DND-41 (cell line): ENCODE data around the gene TBC1D1.

Source experiments
- ATAC-seq: fragments of 200-7000 bp; cut with Tn5 transposase; 3 replicates; pipeline ENCODE4 v1.9.1; 2021; ENCODE audit warnings: low read depth; ENCODE audit not compliant: insufficient read depth
- DNase-seq: peaks from one replicate; pipeline ENCODE4 v3.0.0-alpha.2; 2020
- H2AFZ ChIP-seq: 2 replicates; pipeline ENCODE4 v1.6.0; 2012; ENCODE audit warnings: low read depth, low read length
- H3K27ac ChIP-seq: 2 replicates; pipeline ENCODE4 v1.5.1; 2012; ENCODE audit warnings: low read length, inconsistent platforms
- H3K27me3 ChIP-seq: fragments of 200-600 bp; sonication (generic); 2 replicates; pipeline ENCODE4 v1.6.0; 2012; ENCODE audit warnings: low read length, mild to moderate bottlenecking, inconsistent platforms; ENCODE audit not compliant: insufficient read depth, poor library complexity
- H3K36me3 ChIP-seq: 2 replicates; pipeline ENCODE4 v1.5.1; 2012; ENCODE audit warnings: low read length, inconsistent platforms; ENCODE audit not compliant: insufficient read depth
- H3K4me1 ChIP-seq: 2 replicates; pipeline ENCODE4 v1.5.1; 2012; ENCODE audit warnings: mild to moderate bottlenecking, low read length; ENCODE audit not compliant: insufficient read depth
- H3K4me2 ChIP-seq: 2 replicates; pipeline ENCODE4 v1.6.0; 2012; ENCODE audit warnings: mild to moderate bottlenecking, moderate library complexity, low read length, inconsistent platforms; ENCODE audit not compliant: insufficient read depth
- H3K4me3 ChIP-seq, 2 experiments: fragments of 200-600 bp in 1 of 2; shearing (Covaris generic) in 1 of 2; 2 replicates each; pipeline ENCODE4 v1.5.1; 2012 to 2016; ENCODE audit warnings: inconsistent platforms in 2 of 2, low read length in 2 of 2, mild to moderate bottlenecking in 2 of 2, low read depth in 1 of 2, moderate library complexity in 1 of 2
- H3K79me2 ChIP-seq: 2 replicates; pipeline ENCODE4 v1.6.0; 2012; ENCODE audit warnings: low read length, inconsistent platforms; ENCODE audit not compliant: insufficient read depth
- H3K9ac ChIP-seq: 2 replicates; pipeline ENCODE4 v1.6.0; 2012; ENCODE audit warnings: low read depth, mild to moderate bottlenecking, inconsistent platforms, low read length, moderate library complexity
- H3K9me3 ChIP-seq: 2 replicates; pipeline ENCODE4 v1.5.1; 2012; ENCODE audit warnings: low read length, moderate library complexity, mild to moderate bottlenecking, inconsistent platforms; ENCODE audit not compliant: insufficient read depth, severe bottlenecking
- H4K20me1 ChIP-seq: 2 replicates; pipeline ENCODE4 v1.6.0; 2012; ENCODE audit warnings: low read length; ENCODE audit not compliant: insufficient read depth
- CTCF ChIP-seq: IDR thresholded peaks from 2 replicates; pipeline ENCODE4 v1.5.1; 2012; ENCODE audit warnings: borderline replicate concordance, low read length, moderate library complexity, mild to moderate bottlenecking; ENCODE audit not compliant: poor library complexity, severe bottlenecking; ENCODE audit errors: extremely low read depth
- EZH2 ChIP-seq: IDR thresholded peaks from 3 replicates; pipeline ENCODE4 v1.6.1; 2012; ENCODE audit warnings: borderline replicate concordance, low read depth, mild to moderate bottlenecking, moderate library complexity, low read length, inconsistent platforms; ENCODE audit not compliant: severe bottlenecking

The TBC1D1 gene

GRCh38 chr4:37951461-37952352, 60.8 kb downstream of the TBC1D1 start:
- Histone ChIP-seq H3K4me2 (no peak overlapping the region), H3K36me3 (peaks cover 8% of the 10 kb centered on the region; the same call in 1 of the 2 replicates), H3K27ac (no peak overlapping the region), H3K4me1 (no peaks in the 10 kb centered on the region), H3K4me3 (no peak overlapping the region), H3K27me3 (no peaks in the 10 kb centered on the region), H3K79me2 (0 out of 2 replicates have a peak, but pooled peaks cover under 1% of the 10 kb centered on the region), H3K9me3 (no peaks in the 10 kb centered on the region), H4K20me1 (peaks cover 3% of the 10 kb centered on the region; the same call in 1 of the 2 replicates), H2AFZ (no peak overlapping the region), H3K9ac (no peak overlapping the region)
- TF ChIP-seq EZH2 (no peak), CTCF (no peak)
- no peak for ATAC-seq
- no peak for DNase-seq

DNA sequence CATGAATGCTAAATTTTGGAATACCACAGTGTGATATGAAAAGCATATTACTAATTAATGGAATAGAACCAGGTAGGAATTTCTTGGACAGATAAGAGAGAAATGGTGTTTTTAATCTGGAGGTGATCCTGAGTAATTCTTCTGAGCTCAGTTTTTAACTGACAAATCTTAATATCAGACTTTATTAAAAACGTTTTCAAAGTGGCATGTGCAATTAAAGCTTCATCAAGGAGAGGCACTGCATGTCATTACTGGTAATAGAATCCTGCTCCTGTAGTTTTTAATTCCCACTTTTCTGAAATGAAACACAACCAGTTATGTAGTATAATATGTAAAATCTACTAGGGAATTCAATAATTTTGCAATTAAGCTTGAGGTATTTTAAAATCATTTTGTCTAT, 62.3 kb downstream of the TBC1D1 start:
- TF ChIP-seq CTCF (no peak), EZH2 (no peak)
- ATAC-seq (no peak), DNase-seq (no peak)
- Histone ChIP-seq H3K4me2 (no peak overlapping the region), H2AFZ (no peak overlapping the region), H3K79me2 (no peaks in the 10 kb centered on the region), H3K4me3 (no peak overlapping the region), H3K27ac (no peak overlapping the region), H3K9me3 (no peaks in the 10 kb centered on the region), H4K20me1 (peaks cover 3% of the 10 kb centered on the region; the same call in 1 of the 2 replicates), H3K27me3 (no peaks in the 10 kb centered on the region), H3K9ac (no peak overlapping the region), H3K4me1 (no peaks in the 10 kb centered on the region), H3K36me3 (peaks cover 8% of the 10 kb centered on the region; the same call in 1 of the 2 replicates)

GRCh38 chr4:37953620-37954293, 62.9 kb downstream of the TBC1D1 start:
- TF ChIP-seq EZH2 (no peak), CTCF (no peak)
- DNase-seq, result no peak
- no peak overlapping the region for H2AFZ ChIP-seq
- H4K20me1 ChIP-seq, result peaks cover 3% of the 10 kb centered on the region; the same call in 1 of the 2 replicates
- no peak overlapping the region for H3K4me3 ChIP-seq
- no peak overlapping the region for H3K9ac ChIP-seq
- no peaks in the 10 kb centered on the region for H3K27me3 ChIP-seq
- ATAC-seq, result no peak
- H3K4me1 ChIP-seq, result no peaks in the 10 kb centered on the region
- peaks cover 8% of the 10 kb centered on the region; the same call in 1 of the 2 replicates for H3K36me3 ChIP-seq
- H3K4me2 ChIP-seq, result no peak overlapping the region
- no peak overlapping the region for H3K27ac ChIP-seq
- H3K79me2 ChIP-seq, result no peaks in the 10 kb centered on the region
- no peaks in the 10 kb centered on the region for H3K9me3 ChIP-seq
